HEK293T (cell line): Measurements from ENCODE around the gene SH3PXD2B.
"Not testable (repeated sequence)": the region's sequence is repeated elsewhere in the genome, so short reads cannot be mapped to it uniquely, and the experiment has no call there.

ENCODE experiments used
- CTCF ChIA-PET: fragments of 350-600 bp; formaldehyde crosslinking; extraction: SDS; loops from one replicate; lab custom pipeline; 2021; ENCODE audit warnings: antibody characterized with exemption, inconsistent platforms; lab: Yijun Ruan, JAX
- POLR2A ChIA-PET: fragments of 350-600 bp; formaldehyde crosslinking; extraction: SDS; loops from one replicate; lab custom pipeline; 2020; ENCODE audit warnings: antibody characterized with exemption, inconsistent platforms; lab: Yijun Ruan, JAX
- DNase-seq: peaks from one replicate; pipeline ENCODE4 v3.0.0; 2012; ENCODE audit warnings: mixed read lengths; ENCODE audit errors: extremely low spot score
- ARNT ChIP-seq: fragments of 450-650 bp; IDR thresholded peaks from 2 replicates; pipeline ENCODE4 v1.6.1; 2017; ENCODE audit warnings: mild to moderate bottlenecking
- BHLHE40 ChIP-seq: fragments of 450-650 bp; IDR thresholded peaks from 2 replicates; pipeline ENCODE4 v1.6.1; 2016; ENCODE audit warnings: mild to moderate bottlenecking, moderate library complexity, borderline replicate concordance
- CTBP1 ChIP-seq: fragments of 450-650 bp; IDR thresholded peaks from 2 replicates; pipeline ENCODE4 v1.6.1; 2016; ENCODE audit warnings: borderline replicate concordance
- ELF4 ChIP-seq: fragments of 450-650 bp; IDR thresholded peaks from 2 replicates; pipeline ENCODE4 v1.6.1; 2017; ENCODE audit warnings: antibody characterized with exemption
- FOXA1 ChIP-seq: fragments of 450-650 bp; IDR thresholded peaks from 2 replicates; pipeline ENCODE4 v1.6.1; 2016; ENCODE audit warnings: mild to moderate bottlenecking
- FOXK2 ChIP-seq: fragments of 450-650 bp; IDR thresholded peaks from 2 replicates; pipeline ENCODE4 v1.6.1; 2016; ENCODE audit warnings: mild to moderate bottlenecking
- FOXM1 ChIP-seq: fragments of 450-650 bp; IDR thresholded peaks from 2 replicates; pipeline ENCODE4 v1.6.1; 2017; ENCODE audit warnings: mild to moderate bottlenecking, borderline replicate concordance
- HDGF ChIP-seq: fragments of 450-650 bp; IDR thresholded peaks from 2 replicates; pipeline ENCODE4 v1.6.1; 2017; ENCODE audit warnings: antibody characterized with exemption, borderline replicate concordance
- L3MBTL2 ChIP-seq: fragments of 450-650 bp; conservative IDR thresholded peaks from 2 replicates; pipeline ENCODE4 v1.6.1; 2016; ENCODE audit warnings: mild to moderate bottlenecking
- LEF1 ChIP-seq: fragments of 450-650 bp; IDR thresholded peaks from 2 replicates; pipeline ENCODE4 v1.6.1; 2017; ENCODE audit warnings: mild to moderate bottlenecking, borderline replicate concordance
- NFRKB ChIP-seq: fragments of 450-650 bp; IDR thresholded peaks from 2 replicates; pipeline ENCODE4 v1.6.1; 2016; ENCODE audit warnings: mild to moderate bottlenecking, moderate library complexity
- SP1 ChIP-seq: fragments of 450-650 bp; IDR thresholded peaks from 2 replicates; pipeline ENCODE4 v1.6.1; 2017
- SUZ12 ChIP-seq: fragments of 450-650 bp; IDR thresholded peaks from 2 replicates; pipeline ENCODE4 v1.6.1; 2016; ENCODE audit warnings: mild to moderate bottlenecking
- TARDBP ChIP-seq: fragments of 450-650 bp; IDR thresholded peaks from 2 replicates; pipeline ENCODE4 v1.6.1; 2016
- ZNF384 ChIP-seq: fragments of 450-650 bp; IDR thresholded peaks from 2 replicates; pipeline ENCODE4 v1.6.1; 2016
- TF ChIP-seq, protein P1 (sequence below): fragments of 450-650 bp; IDR thresholded peaks from 2 replicates; pipeline ENCODE4 v1.6.1; 2016

SH3PXD2B gene

DNA sequence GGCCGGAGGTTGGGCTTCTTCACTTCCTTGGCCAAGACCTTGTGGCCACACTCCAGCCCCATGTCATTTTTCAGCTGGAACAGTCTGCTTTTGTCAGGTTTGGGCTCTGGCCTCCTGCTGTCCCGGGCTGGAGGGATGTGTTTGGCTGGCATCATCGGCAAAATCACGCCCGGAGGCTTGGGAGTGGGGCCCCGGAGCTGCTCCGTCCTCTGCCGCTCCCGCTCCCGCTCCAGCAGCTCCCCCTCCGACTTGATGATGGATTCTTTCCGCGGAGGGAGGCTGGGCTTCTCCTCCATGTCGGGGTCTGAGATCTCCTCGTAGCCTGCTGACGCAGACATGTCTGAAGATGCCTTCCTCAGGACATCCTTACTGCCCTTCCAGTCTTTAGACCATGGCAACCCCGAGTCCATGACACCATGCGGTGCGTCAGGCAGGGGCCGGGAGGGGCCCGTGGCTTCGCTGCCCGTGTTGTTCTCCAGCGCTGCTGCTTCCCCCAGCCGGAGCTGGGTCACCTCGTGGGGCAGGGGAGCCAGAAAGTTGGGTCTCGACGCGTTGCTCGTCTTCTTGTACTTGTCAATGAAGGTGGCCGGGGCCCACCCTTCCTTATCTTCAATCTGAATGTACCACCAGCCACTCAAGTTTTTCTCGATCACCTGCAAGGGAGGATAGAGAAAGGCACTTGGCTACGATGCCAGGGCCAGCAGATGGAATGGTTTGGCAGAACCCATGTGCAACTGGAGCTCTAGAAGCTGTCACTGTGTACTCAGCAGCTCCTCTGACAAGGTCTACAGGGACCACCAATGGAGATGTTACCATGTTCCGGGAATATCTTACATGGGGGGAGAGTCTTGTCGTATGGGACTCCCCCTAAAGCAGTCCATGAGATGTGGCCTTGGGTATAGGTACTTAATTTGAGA is 114.8 kb downstream of the SH3PXD2B start:
- ChIA-PET POLR2A (no interaction called here), CTCF (no interaction called here)
- TF ChIP-seq L3MBTL2 (no peak), SP1 (no peak), CTBP1 (no peak), HDGF (no peak), FOXK2 (no peak), TARDBP (no peak), FOXA1 (no peak), FOXM1 (no peak), ZNF384 (no peak)
- no peak for DNase-seq

DNA sequence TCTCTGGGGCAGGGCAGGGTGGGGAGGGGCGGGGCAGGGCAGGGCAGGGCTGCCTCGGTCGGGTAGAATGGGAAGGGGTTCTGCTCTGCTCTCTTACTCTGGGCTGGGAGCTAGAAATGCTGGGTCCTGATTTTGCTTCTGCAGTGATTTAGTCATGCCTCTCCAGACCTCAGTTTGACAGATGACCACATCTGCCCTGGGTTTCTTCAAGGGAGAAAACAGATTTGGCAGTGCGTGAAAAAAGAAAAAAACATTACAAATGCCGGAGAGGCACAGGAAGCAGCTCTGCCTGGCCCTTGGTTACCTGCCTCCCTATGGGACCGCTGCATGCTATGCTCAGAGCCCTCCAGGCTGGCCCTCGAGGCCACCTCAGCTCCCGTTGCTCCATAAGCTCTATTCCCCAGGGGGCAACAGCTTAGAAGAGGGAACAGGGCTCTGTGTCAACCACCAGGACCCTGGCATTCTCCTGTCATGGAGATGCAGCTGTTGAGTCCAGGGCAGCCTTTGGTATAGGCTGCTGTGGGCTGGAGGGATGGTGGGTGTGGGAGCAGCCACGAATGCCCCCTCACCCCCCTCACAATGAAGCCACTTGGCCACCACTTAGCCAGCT is 117.5 kb downstream of the SH3PXD2B start:
- DNase-seq: no peak
- CTCF ChIA-PET: no interaction called here
- TF ChIP-seq TARDBP (no peak), FOXM1 (no peak), HDGF (no peak), ELF4 (no peak), FOXA1 (no peak), LEF1 (no peak), SP1 (no peak), NFRKB (no peak), FOXK2 (no peak)
- TF ChIP-seq, protein P1, sequence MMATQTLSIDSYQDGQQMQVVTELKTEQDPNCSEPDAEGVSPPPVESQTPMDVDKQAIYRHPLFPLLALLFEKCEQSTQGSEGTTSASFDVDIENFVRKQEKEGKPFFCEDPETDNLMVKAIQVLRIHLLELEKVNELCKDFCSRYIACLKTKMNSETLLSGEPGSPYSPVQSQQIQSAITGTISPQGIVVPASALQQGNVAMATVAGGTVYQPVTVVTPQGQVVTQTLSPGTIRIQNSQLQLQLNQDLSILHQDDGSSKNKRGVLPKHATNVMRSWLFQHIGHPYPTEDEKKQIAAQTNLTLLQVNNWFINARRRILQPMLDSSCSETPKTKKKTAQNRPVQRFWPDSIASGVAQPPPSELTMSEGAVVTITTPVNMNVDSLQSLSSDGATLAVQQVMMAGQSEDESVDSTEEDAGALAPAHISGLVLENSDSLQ: no peak
- POLR2A ChIA-PET: no interaction called here

DNA sequence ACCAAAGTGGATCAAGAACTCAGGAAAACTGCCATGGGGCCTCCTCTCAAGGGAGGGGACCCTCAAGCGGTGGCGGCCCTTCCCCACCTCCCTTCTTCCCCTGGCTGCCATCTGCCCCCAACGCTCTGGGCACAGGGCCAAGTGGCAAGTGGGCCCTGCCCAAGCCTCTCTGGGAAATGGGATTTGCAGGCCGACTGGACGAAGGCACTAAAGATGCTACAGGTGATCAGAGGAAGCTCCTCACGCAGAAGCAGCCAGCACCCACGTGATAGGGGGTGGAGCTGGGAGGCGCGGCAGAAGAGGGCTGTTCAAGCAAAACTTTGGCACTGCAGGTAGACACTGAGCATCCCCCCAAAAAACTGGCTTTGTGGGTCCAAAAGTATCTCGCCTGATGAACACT is 118.1 kb downstream of the SH3PXD2B start:
- DNase-seq: no peak
- no peak for TF ChIP-seq HDGF
- TF ChIP-seq FOXK2: no peak
- TF ChIP-seq ARNT: no peak
- POLR2A ChIA-PET: no interaction called here
- CTCF ChIA-PET: no interaction called here

DNA sequence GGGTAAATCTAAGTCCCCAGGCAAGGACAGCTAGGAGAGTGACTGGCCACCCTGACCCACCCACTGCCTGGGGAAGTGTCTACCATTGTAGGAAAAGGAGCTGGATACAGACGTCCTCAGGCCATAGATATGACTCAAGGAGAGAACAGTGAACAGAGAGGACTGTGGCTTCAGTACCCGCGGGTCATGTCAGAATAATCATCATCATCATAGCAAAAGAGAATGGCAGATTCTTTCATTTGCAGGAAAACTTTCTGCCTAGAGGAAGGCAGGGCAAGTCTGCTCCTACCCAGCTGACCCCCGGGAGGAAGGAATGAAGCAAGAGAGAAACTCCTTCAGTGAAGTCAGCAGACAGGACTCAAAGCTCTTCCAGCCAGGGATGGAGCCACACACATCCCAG is 118.6 kb downstream of the SH3PXD2B start:
- POLR2A ChIA-PET: no interaction called here

DNA sequence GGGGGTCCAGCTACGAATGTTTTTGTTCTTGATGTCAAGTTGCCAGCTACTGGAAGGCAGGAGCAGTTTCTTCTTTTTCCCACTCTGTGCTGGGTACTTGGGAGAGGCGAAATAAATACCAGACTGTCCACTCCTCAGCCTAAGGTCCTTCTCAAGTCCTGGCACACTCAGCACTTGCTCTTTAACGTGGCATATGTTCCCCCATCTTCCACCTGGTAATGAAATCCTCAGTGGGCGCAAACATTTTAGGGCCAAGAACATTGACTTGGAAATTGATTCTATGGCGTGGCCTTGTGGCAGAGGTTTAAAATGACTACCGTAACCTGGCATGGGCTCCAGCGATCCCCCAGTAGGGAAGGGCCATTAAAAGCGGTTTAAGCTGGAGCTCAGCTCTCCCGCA is 119.7 kb downstream of the SH3PXD2B start:
- TF ChIP-seq FOXM1: no peak
- TF ChIP-seq TARDBP: no peak
- no peak for TF ChIP-seq ARNT
- no peak for TF ChIP-seq ELF4
- TF ChIP-seq FOXK2: no peak
- no peak for TF ChIP-seq SP1
- no peak for TF ChIP-seq BHLHE40
- no peak for TF ChIP-seq NFRKB
- TF ChIP-seq SUZ12: no peak
- TF ChIP-seq, protein P1: no peak
- no peak for TF ChIP-seq FOXA1
- no peak for TF ChIP-seq CTBP1
- TF ChIP-seq LEF1: no peak
- no peak for DNase-seq
- POLR2A ChIA-PET: no interaction called here
- CTCF ChIA-PET: interaction anchor here (1.0 kb wide), 1 partner anchor 9 kb away, joined by 4 read pairs; no protein-coding TSS in a partner anchor

More for the DNA sequence above, 118.6 kb downstream of the SH3PXD2B start:
- TF ChIP-seq SP1 (no peak), NFRKB (no peak), FOXA1 (no peak), ELF4 (no peak), FOXK2 (no peak), ARNT (no peak), BHLHE40 (no peak), FOXM1 (no peak), L3MBTL2 (no peak), ZNF384 (no peak), TARDBP (no peak), CTBP1 (no peak), HDGF (no peak), LEF1 (no peak)
- DNase-seq: no peak
- CTCF ChIA-PET: no interaction called here

DNA sequence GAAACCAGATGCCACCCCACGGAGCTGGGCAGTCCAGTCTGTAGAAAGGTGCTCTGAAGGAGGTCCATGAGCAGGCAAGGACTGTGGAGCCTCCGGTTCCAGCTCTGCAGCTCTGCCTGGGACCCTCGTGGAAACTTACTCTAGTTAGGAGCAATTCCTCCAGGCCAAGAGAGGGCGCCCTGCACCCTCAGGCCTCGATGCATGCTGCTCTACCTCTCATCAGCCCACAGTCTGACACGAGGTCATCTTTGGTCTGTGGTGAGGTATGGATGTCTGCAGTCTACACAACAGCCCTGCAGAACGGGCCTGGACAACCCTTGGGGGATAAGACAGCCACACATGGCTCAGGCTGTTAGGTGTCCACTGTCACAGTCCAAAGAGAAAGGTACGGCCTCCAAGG is 120.1 kb downstream of the SH3PXD2B start:
- TF ChIP-seq NFRKB: no peak
- TF ChIP-seq FOXK2: no peak
- TF ChIP-seq L3MBTL2: peak; percentile 71
- no peak for TF ChIP-seq FOXA1
- no peak for TF ChIP-seq CTBP1
- ChIA-PET CTCF (interaction anchor here (0.5 to 1.2 kb wide), 4 partner anchors 8 to 1589 kb away, joined by 3 to 4 read pairs (median 3); no protein-coding TSS in a partner anchor), POLR2A (no interaction called here)
- no peak for DNase-seq

DNA sequence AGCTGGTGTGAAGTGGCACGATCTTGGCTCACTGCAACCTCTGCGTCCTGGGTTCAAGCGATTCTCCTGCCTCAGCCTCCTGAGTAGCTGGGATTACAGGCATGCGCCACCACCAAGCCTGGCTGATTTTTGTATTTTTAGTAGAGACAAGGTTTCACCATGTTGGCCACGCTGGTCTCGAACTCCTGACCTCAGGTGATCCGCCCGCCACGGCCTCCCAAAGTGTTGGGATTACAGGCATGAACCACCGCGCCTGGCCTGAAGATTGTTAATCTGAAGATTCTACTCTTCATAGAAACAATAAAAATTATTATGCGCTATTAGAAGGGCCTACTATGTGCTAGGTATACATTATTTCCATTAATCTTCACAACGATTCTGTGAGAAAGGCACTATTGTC is 127.4 kb downstream of the SH3PXD2B start:
- DNase-seq, CTCF ChIA-PET, POLR2A ChIA-PET: not testable (repeated sequence)
